Retinal pigment epithelial cell (primary cell): Measurements from ENCODE around the gene AP3M1.

Source experiments
- DNase-seq: peaks from one replicate; pipeline ENCODE4 v3.0.0-alpha.2; 2010; ENCODE audit warnings: low read depth
- H3K4me3 ChIP-seq: 2 replicates; pipeline ENCODE4 v1.5.1; 2011; ENCODE audit warnings: mild to moderate bottlenecking, low read length, control low read depth, moderate library complexity
- TF ChIP-seq, protein P1 (sequence below): conservative IDR thresholded peaks from 2 replicates; pipeline ENCODE4 v1.5.1; 2011; ENCODE audit warnings: low read depth, low read length, control low read depth, inconsistent platforms

The AP3M1 gene

DNA sequence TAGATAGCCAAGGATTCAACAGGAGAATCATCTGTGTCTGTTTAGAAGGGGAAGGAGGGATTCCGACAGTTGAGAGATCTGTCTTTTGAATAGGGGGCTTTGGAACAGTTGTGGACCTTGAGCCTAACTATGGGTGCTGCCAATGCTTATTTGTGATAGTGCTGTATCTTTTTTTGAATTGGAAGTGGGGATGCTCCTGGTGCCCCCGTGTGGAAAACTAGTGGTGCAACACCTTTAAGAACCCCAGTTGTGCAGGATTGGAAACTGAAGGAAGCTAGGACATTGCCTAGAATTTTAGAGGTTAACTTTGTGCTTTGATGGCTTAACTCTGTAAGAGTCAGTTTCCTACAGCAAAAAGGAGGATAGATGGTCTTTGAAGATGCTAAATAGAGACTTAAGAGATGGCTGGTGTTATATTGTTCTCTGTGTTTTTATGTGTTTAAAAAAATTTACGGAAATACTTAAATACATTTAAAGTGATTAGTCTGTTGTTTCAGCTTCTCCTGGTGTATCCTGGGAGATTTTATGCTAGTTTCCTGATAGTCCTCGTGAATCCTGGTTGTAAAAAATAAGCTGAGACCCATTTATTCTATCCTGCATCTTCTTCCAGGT is 69.3 kb downstream of the AP3M1 start:
- no peak for DNase-seq
- TF ChIP-seq, protein P1, sequence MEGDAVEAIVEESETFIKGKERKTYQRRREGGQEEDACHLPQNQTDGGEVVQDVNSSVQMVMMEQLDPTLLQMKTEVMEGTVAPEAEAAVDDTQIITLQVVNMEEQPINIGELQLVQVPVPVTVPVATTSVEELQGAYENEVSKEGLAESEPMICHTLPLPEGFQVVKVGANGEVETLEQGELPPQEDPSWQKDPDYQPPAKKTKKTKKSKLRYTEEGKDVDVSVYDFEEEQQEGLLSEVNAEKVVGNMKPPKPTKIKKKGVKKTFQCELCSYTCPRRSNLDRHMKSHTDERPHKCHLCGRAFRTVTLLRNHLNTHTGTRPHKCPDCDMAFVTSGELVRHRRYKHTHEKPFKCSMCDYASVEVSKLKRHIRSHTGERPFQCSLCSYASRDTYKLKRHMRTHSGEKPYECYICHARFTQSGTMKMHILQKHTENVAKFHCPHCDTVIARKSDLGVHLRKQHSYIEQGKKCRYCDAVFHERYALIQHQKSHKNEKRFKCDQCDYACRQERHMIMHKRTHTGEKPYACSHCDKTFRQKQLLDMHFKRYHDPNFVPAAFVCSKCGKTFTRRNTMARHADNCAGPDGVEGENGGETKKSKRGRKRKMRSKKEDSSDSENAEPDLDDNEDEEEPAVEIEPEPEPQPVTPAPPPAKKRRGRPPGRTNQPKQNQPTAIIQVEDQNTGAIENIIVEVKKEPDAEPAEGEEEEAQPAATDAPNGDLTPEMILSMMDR = peak; percentile 87
- no peak overlapping the region for H3K4me3 ChIP-seq

DNA sequence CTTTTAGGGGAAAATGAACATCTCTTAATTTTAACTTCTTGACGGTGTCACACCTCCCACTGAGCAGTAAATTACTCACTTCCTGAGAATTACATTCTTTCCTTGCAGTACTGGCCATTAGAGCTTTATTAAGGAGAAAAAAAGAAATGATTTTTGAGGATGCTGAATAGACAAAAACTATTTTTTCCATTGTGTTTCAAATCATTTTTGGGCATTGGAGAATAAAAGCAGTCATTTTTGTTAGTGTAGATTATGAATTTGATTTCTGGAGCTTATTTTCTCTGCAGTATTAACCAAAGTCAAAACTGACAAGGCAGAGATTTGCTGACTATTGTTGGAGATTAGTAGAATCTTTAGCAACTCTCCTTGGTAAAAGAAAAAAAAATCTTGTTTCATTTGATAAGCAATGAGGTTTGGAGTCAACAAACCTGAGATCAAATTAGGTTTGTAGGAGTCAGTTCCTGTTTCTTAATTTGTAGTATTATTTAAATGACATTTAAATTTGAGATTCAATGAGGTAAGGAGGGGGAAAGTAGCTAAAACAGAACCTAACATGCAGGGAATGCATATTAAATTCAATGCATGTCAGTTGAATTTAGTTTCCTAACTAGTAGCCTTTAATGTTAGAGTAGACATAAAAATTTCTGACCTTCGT is 70.6 kb downstream of the AP3M1 start:
- no peak overlapping the region for H3K4me3 ChIP-seq
- TF ChIP-seq, protein P1 = no peak
- DNase-seq = no peak

DNA sequence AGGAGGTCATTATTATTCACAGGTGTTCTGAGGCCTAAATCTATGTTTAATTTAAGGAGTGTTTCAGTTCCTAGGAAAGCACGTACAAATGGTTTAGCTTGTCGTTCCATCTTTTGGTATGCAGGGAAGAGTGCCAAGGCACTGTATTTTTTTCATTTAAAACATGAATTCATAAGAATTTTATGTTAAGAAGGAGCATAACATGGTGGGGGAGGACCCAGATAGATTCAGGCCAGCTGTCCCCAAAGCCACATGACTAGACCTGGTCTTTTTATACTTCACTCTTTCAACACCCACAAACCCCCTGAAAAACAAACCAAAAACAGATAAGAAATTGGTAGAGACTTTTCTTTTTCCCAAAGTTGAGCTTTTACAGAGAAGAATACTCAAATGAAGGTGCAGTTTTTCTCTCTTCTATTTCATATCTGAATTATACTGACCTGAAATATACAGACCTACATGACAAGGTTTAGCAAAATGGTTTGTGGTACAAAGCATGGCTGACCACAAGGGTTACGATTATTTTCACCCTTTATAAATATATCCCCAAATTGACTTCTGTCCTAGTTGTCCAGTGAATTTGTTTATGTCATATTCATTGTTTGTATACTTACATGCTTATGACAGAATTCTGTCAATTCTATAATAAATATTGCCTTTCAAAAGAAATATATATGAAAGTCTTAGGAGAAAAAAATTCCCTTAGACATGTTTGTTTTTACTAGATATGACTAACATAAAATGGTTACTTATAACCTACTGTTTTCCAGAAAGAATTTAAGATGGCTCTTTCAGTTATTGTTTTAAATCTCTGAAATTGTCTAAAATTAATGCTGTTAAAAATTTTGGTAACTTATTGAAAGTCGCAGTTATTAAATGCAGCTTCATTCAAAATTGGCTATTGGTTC is 71.3 kb downstream of the AP3M1 start:
- TF ChIP-seq, protein P1 = no peak
- no peak overlapping the region for H3K4me3 ChIP-seq
- DNase-seq = no peak

DNA sequence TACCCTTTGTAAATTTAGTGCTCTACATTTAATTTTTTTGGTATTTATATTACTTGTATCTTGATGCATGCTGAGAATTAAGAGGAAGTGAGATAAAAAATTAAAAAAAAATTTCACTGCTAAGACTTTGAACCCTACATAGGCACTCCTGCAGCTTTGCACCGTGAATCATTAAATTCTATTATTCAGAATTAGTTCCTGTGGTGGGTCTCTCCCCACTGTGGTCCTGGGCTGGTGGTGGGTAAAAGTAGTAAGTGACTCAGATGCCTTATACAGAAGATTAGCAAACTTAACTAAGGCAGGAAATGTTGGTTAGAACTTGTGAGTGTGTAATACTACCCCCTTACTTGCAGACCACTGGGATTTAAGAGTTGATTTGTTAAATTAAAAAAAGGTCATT is 72.6 kb downstream of the AP3M1 start:
- DNase-seq = peak; percentile 89
- TF ChIP-seq, protein P1 = no peak
- H3K4me3 ChIP-seq = no peak overlapping the region

DNA sequence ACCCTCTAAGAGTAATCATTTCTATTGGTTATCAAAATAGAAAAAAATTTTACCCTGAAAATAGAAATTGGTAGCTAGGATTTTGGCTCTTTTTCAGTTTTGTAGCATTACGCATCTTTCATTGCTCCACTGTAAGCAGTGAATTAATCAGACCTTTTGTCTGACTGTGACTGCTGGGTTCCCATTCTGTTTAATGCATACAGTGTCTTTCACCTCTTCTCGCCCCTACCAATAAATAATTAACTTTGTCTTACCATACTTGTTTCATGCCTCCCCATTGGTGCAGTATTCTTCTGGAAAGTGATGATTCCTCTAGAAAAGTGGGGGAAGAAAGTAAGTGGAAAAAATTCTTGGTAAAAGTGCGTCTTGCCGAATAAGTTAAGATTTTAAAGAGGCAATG is 73.2 kb downstream of the AP3M1 start:
- no peak overlapping the region for H3K4me3 ChIP-seq
- TF ChIP-seq, protein P1 = no peak
- no peak for DNase-seq

DNA sequence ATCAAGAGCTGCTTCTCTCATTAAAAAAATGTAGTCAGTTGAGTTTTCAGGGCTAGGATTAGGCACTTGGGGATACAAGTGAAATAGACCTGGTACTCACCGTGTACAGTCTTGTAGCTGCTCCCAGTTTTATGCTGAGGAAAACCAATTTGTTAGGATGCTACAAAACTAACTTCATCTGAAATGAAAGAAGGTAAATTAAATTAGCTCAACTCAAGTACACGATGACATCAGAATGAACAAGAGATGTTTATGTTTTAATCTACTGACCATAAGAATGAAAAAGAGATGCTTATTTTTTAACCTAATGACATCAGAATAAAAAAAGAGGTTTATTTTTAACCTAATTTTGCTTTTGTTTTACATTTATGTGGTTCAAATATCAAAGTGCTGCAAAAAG is 73.7 kb downstream of the AP3M1 start:
- TF ChIP-seq, protein P1 = no peak
- DNase-seq = no peak
- H3K4me3 ChIP-seq = no peak overlapping the region

DNA sequence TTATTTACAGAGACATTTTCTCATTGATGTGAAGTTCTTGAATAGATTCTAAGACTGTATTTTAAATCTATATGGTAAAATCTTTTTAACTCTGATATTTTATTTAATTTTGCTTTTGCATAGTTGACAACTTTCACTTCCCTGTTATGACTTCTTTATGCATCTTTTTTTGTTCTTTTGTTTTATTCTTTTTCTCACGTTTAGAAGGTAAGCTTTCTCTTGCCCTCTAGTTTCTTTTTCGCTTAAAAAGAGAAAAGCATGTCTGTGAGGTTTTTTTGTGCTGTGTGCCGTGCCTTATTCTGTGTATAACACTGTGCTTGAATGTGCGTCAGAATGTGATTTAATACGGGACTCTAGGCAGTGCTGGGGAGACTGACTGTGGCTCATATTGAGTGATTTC is 74.7 kb downstream of the AP3M1 start:
- TF ChIP-seq, protein P1 = no peak
- H3K4me3 ChIP-seq = no peak overlapping the region
- no peak for DNase-seq
